Osteocyte (in vitro differentiated cells): ENCODE measurements around the gene PLXNC1. TPM values are rescaled to one million over a fixed set of nuclear protein-coding genes. Genes with fewer than 3 reads are reported as not detected.

ENCODE experiments used
- DNase-seq: peaks from one replicate; pipeline ENCODE4 v3.0.0; 2021; ENCODE audit warnings: mixed read lengths; ENCODE audit not compliant: unreplicated experiment; ENCODE audit errors: extremely low spot score
- H3K27ac Mint-ChIP-seq: one replicate; pipeline ENCODE4 v1.8.0; 2021; ENCODE audit warnings: mild to moderate bottlenecking, mixed read lengths; ENCODE audit not compliant: unreplicated experiment
- H3K27me3 Mint-ChIP-seq: one replicate; pipeline ENCODE4 v1.8.0; 2021; ENCODE audit warnings: mixed read lengths; ENCODE audit not compliant: unreplicated experiment
- H3K36me3 Mint-ChIP-seq: one replicate; pipeline ENCODE4 v1.8.0; 2021; ENCODE audit warnings: mixed read lengths; ENCODE audit not compliant: unreplicated experiment
- H3K4me1 Mint-ChIP-seq: one replicate; pipeline ENCODE4 v1.8.0; 2021; ENCODE audit warnings: mixed read lengths; ENCODE audit not compliant: unreplicated experiment
- H3K4me3 Mint-ChIP-seq: one replicate; pipeline ENCODE4 v1.8.0; 2021; ENCODE audit warnings: mild to moderate bottlenecking, moderate library complexity, mixed read lengths; ENCODE audit not compliant: unreplicated experiment
- H3K9me3 Mint-ChIP-seq: one replicate; pipeline ENCODE4 v1.8.0; 2021; ENCODE audit warnings: mixed read lengths; ENCODE audit not compliant: unreplicated experiment
- total RNA-seq: library from RNA; stranded (reverse); gene quantifications from 2 replicates; pipeline ENCODE4 v1.2.1, GENCODE V29; 2021
- TF ChIP-seq, protein P1 (sequence below): fragments of 200-600 bp; sonication (generic); IDR thresholded peaks from 2 replicates; pipeline ENCODE4 v1.5.0; 2021; ENCODE audit warnings: antibody characterized with exemption, mild to moderate bottlenecking, moderate library complexity

The PLXNC1 gene
- total RNA-seq, 1 donor from 2014 or later: 0.32 TPM

GRCh38 chr12:94149119-94149780, 873 bp downstream of the PLXNC1 start:
- Mint-ChIP-seq H3K27me3 (peaks cover 75% of the 10 kb centered on the region), H3K27ac (no peak overlapping the region), H3K4me3 (peak overlapping the region; percentile 68), H3K9me3 (no peaks in the 10 kb centered on the region), H3K36me3 (no peaks in the 10 kb centered on the region), H3K4me1 (peaks cover 14% of the 10 kb centered on the region)
- no peak for DNase-seq
- TF ChIP-seq, protein P1, sequence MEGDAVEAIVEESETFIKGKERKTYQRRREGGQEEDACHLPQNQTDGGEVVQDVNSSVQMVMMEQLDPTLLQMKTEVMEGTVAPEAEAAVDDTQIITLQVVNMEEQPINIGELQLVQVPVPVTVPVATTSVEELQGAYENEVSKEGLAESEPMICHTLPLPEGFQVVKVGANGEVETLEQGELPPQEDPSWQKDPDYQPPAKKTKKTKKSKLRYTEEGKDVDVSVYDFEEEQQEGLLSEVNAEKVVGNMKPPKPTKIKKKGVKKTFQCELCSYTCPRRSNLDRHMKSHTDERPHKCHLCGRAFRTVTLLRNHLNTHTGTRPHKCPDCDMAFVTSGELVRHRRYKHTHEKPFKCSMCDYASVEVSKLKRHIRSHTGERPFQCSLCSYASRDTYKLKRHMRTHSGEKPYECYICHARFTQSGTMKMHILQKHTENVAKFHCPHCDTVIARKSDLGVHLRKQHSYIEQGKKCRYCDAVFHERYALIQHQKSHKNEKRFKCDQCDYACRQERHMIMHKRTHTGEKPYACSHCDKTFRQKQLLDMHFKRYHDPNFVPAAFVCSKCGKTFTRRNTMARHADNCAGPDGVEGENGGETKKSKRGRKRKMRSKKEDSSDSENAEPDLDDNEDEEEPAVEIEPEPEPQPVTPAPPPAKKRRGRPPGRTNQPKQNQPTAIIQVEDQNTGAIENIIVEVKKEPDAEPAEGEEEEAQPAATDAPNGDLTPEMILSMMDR: peak; percentile 48

GRCh38 chr12:94149781-94150239, 1.4 kb downstream of the PLXNC1 start:
- TF ChIP-seq, protein P1: no peak
- H3K4me1 Mint-ChIP-seq: peaks cover 14% of the 10 kb centered on the region
- H3K27me3 Mint-ChIP-seq: peaks cover 75% of the 10 kb centered on the region
- H3K36me3 Mint-ChIP-seq: no peaks in the 10 kb centered on the region
- H3K9me3 Mint-ChIP-seq: no peaks in the 10 kb centered on the region
- peak overlapping the region; percentile 48 for H3K4me3 Mint-ChIP-seq
- H3K27ac Mint-ChIP-seq: no peak overlapping the region
- no peak for DNase-seq

DNA sequence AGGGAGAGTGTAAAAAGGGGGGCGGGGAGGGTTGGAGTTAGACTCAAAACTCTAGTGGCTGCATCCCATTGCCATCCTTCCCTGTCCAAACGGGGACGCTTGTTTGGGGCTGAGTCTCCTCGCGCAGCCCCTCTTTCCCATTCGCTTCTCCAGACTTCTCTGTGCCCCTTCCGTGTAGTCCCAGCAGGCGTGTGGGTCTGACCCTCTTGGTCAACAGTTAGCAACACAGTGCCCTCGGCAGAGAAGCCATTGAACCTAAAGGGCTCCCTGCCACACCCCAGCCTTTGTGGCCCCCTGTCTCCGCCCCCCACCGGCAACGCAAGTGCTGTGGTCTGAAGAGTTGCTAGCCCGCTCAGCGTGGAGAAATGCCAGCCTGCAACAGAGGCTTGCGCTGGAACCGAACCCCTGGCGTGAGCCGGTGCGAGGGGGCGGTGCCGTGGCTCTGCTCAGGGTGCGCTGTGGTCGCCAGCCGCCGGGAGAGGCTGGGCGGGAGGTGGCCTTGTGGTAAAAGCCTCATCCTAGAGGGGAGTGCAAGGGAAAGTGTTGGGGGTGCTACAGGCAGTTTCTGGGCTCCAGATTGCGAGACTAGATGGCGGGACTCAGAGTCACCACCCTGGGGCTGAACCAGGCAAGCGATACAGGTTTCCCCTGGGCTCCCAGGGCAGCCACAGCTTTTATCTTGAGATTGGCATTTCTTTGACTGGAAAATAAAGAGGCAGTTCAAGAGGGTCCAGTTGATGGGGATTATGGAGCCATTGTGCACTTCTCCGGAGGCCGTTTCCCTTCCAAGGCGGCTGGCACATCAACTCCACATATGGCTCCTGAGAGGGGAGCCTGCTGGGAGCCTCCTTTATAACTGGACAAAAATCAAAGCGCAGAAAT, 2.1 kb downstream of the PLXNC1 start:
- H3K36me3 Mint-ChIP-seq: no peaks in the 10 kb centered on the region
- H3K27ac Mint-ChIP-seq: no peak overlapping the region
- TF ChIP-seq, protein P1: no peak
- H3K4me1 Mint-ChIP-seq: peaks cover 14% of the 10 kb centered on the region
- peaks cover 75% of the 10 kb centered on the region for H3K27me3 Mint-ChIP-seq
- no peaks in the 10 kb centered on the region for H3K9me3 Mint-ChIP-seq
- peak overlapping the region; percentile 58 for H3K4me3 Mint-ChIP-seq
- no peak for DNase-seq

DNA sequence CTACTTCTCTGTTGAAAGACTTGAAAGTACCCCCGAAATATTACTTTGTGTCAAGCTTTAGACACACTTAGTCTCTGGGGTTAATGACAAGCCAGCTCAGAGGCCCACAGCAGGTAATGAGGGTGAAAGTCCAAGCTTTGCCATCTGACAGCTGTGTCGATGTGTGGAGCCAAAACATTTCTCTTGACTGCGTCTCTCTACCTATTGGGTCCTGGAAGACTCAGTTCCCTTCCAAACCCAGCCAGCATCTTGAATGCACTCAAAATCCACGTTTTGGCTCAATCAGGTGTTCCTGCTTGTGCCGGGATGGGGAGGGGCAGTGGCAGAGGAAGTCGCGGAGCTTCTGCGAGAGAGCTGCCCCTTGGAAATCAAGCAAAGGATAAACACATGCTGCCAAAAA, 3.2 kb downstream of the PLXNC1 start:
- peaks cover 77% of the 10 kb centered on the region for H3K27me3 Mint-ChIP-seq
- peaks cover 14% of the 10 kb centered on the region for H3K4me1 Mint-ChIP-seq
- TF ChIP-seq, protein P1: no peak
- H3K9me3 Mint-ChIP-seq: no peaks in the 10 kb centered on the region
- H3K36me3 Mint-ChIP-seq: no peaks in the 10 kb centered on the region
- no peak overlapping the region for H3K27ac Mint-ChIP-seq
- no peak overlapping the region for H3K4me3 Mint-ChIP-seq
- DNase-seq: no peak
